ENCODE results near the gene FOSL2. TPM values are rescaled to one million over a fixed set of nuclear protein-coding genes. Genes with fewer than 3 reads are reported as not detected.

FOSL2 gene
- total RNA-seq, 1 donor from 2014 or later: 10.4 TPM

DNA sequence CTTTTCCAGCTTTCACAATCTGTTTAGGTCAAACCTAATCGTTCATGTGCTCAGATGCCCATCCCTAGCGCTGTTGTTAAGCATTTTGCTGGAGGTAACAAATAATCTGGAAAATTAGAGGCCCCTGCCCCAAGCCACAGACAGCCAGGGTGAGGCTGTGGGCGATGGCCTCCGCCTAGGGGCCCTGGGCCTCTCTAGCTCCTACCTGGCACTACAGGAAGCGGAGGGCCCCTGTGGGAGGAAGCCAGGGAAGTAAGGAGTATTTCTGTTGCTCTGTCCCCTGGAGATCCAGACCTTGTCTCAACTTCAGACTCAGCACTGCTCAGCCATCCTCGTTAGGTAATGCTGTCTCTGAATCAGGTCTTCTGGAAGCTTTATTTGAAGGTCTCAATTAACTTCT is 12.4 kb upstream of the FOSL2 start:
- H3K27me3 ChIP-seq (ENCODE audit: control insufficient read depth in 3 of 3, insufficient read depth in 3 of 3, low read length in 3 of 3): no peaks in the 10 kb centered on the region
- no peaks in the 10 kb centered on the region for H3K36me3 ChIP-seq (ENCODE audit: control insufficient read depth in 3 of 3, insufficient read depth in 3 of 3, low read length in 3 of 3)
- no peak overlapping the region for H3K4me3 ChIP-seq (ENCODE audit: low read length in 3 of 3)
- H3K9me3 ChIP-seq (ENCODE audit: control insufficient read depth in 3 of 3, low read length in 3 of 3): no peaks in the 10 kb centered on the region
- H3K4me1 ChIP-seq (ENCODE audit: control insufficient read depth in 3 of 3, insufficient read depth in 3 of 3, low read length in 3 of 3): peaks cover 14 to 22% (median 18%) of the 10 kb centered on the region in 3 donors
- H3K27ac ChIP-seq (ENCODE audit: low read depth, low read length): no peak overlapping the region
- no peak overlapping the region for H3K9ac ChIP-seq (ENCODE audit: low read depth in 1 of 3, low read length in 3 of 3)

DNA sequence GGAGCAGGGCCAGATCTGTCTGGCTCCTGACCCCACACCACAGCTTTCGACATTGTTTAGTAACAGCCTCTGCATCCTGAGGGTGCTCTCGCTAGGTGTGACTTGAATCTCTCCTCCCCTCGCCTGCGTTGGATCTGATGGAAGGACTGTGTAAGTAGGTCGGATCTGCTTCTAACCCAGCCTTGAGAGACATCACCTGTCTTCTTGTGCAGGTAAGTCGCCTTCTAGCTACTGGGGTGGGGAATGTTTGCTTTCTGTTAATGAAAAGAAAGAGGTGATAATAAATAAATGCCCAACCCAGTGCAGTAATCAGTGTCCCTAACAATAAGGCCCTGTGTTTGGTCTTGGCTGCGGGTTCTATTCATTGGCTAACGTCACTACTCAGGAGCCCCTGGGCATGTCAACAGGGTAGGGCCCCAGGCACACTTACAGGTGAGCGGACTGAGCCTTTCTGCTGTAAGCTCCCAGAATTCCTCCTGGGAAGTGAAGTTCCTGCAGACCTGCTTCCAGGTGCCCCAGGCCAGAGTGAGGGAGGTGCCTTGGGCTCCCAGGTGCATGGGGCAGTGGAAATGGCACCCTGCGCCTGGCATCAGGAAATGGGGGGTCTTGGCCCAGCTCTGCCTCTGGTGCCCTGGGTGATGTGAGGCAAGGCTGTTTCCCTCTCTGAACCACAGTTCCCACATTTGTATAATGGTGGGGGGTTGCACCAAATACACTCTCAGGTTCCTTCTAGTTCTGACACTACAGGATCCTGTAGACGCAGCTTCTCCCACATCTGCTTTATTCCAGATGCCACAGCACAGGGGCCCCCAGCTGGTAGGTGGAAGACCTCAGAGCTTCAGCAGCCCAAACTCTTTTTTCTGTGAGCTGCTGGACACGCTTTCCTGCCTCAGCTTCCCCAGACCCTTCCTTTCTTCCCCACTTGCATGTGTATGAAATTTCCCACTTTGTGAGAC is 11.2 kb upstream of the FOSL2 start:
- peaks cover 14 to 22% (median 18%) of the 10 kb centered on the region in 3 donors for H3K4me1 ChIP-seq (ENCODE audit: control insufficient read depth in 3 of 3, insufficient read depth in 3 of 3, low read length in 3 of 3)
- H3K27me3 ChIP-seq (ENCODE audit: control insufficient read depth in 3 of 3, insufficient read depth in 3 of 3, low read length in 3 of 3): no peaks in the 10 kb centered on the region
- no peak overlapping the region for H3K9ac ChIP-seq (ENCODE audit: low read depth in 1 of 3, low read length in 3 of 3)
- H3K4me3 ChIP-seq (ENCODE audit: low read length in 3 of 3): no peak overlapping the region
- no peaks in the 10 kb centered on the region for H3K9me3 ChIP-seq (ENCODE audit: control insufficient read depth in 3 of 3, low read length in 3 of 3)
- H3K27ac ChIP-seq (ENCODE audit: low read depth, low read length): no peak overlapping the region
- H3K36me3 ChIP-seq (ENCODE audit: control insufficient read depth in 3 of 3, insufficient read depth in 3 of 3, low read length in 3 of 3): no peaks in the 10 kb centered on the region

DNA sequence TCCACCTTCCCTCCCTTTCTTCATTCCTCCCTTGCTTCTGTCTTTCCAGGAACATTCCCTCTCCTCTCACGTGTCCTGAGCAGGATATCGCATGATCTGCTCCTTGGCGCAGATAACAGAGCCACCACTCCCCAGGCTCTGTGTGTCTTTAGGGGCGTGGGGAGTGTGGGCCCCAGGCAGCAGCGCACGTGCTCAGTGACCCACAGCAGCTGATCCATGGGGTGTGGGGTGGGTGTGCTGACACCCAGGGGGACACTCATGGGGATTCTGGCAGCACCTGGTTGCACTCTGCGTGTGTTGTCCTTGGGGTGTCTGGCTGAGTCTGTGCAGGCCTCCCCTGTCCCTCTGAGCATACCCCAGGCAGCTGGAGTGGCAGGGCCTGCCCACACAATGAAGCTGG is 9.9 kb upstream of the FOSL2 start:
- H3K4me1 ChIP-seq (ENCODE audit: control insufficient read depth in 3 of 3, insufficient read depth in 3 of 3, low read length in 3 of 3): peaks cover 13 to 17% (median 17%) of the 10 kb centered on the region in 3 donors
- no peak overlapping the region for H3K9ac ChIP-seq (ENCODE audit: low read depth in 1 of 3, low read length in 3 of 3)
- no peak overlapping the region for H3K4me3 ChIP-seq (ENCODE audit: low read length in 3 of 3)
- H3K27me3 ChIP-seq (ENCODE audit: control insufficient read depth in 3 of 3, insufficient read depth in 3 of 3, low read length in 3 of 3): no peaks in the 10 kb centered on the region
- no peak overlapping the region for H3K27ac ChIP-seq (ENCODE audit: low read depth, low read length)
- H3K9me3 ChIP-seq (ENCODE audit: control insufficient read depth in 3 of 3, low read length in 3 of 3): no peaks in the 10 kb centered on the region
- no peaks in the 10 kb centered on the region for H3K36me3 ChIP-seq (ENCODE audit: control insufficient read depth in 3 of 3, insufficient read depth in 3 of 3, low read length in 3 of 3)

DNA sequence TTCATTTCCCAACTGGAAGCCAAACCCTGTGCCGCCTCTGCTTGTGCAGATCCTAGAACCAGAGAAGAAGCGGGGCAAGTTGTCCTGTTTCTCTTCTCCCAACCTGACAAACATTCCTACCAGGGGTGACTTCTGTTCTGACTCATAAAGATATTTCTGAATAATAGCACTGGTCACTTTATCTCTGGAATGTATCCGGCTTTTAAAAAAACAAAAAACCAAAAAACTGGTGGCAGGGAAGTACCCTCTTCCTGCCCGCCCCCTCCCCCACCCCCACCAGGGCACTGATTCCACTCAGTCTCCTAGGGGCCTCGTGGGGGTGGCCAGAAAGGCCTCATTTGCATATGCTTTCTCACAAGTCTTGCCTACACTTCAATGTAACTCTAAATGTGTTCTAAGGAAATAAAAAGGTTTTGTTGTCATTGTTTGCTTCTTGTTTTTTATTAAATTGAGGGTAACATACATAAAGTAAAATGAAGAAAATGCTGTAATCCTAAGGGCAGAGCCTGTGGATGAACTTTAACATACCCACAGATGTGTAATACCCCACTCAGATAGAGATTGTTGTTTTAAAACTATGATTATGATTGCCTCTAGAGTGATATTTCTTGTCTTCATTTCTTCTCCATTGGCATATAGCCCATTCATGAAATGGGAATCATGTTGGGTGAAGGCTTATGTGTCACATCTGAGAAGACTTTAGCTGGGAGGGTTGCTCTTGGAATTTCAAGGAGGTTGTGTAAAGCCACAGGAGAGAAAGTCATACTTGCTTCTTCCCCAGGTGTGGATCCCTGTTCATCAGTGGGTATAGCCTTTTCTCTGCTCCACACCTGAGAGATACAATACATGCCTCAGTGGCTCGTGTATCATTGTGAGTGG is 5.3 kb upstream of the FOSL2 start:
- Histone ChIP-seq H3K9ac (ENCODE audit: low read depth in 1 of 3, low read length in 3 of 3) (no peak overlapping the region), H3K4me1 (ENCODE audit: control insufficient read depth in 3 of 3, insufficient read depth in 3 of 3, low read length in 3 of 3) (peaks cover 11 to 20% (median 15%) of the 10 kb centered on the region in 3 donors), H3K27me3 (ENCODE audit: control insufficient read depth in 3 of 3, insufficient read depth in 3 of 3, low read length in 3 of 3) (no peaks in the 10 kb centered on the region), H3K4me3 (ENCODE audit: low read length in 3 of 3) (no peak overlapping the region), H3K27ac (ENCODE audit: low read depth, low read length) (no peak overlapping the region), H3K36me3 (ENCODE audit: control insufficient read depth in 3 of 3, insufficient read depth in 3 of 3, low read length in 3 of 3) (no peaks in the 10 kb centered on the region), H3K9me3 (ENCODE audit: control insufficient read depth in 3 of 3, low read length in 3 of 3) (no peaks in the 10 kb centered on the region)

DNA sequence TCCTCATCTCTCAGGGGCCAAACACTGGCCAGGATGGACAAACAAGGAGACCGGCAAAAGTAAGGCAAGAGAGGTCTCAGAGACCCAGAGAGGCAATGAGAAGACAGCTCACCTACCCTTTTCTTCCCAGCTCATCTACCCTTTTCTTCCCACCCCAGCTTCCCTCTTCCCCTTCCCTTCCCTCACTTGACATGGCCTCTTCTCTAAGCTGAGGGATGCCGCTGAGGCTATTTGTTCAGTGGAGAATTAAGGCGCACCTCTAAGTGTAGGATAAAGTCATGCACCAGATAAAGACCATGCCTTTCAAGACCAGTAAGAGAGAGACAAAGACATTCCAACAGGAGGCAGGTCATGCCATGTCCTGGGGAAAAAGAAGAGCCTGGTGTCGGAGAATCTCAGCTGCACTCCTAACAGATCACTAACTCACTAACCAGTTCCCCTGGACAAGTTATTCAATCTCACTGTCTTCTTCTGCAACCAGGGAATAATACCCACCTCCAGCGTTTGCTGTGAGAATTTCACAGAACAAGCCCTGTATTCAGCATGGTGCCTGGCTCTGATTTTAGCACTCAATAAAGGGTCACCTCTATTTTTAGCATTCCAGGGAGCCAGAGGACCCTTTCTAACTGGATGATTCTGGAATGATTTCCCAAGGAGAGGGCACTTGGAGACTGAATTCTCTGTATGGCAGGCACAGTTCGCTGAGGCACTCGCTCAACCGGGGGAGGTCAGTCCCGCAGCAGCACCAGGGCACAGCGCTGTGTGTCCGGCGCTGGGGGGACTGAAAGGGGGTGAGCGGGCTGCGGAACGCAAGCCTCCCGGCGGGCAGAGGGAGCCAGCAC is 3.0 kb upstream of the FOSL2 start:
- H3K27ac ChIP-seq (ENCODE audit: low read depth, low read length): peak overlapping the region; percentile 99
- H3K4me3 ChIP-seq (ENCODE audit: low read length in 3 of 3): peak overlapping the region; percentile 68 to 79 (median 77)
- no peaks in the 10 kb centered on the region for H3K36me3 ChIP-seq (ENCODE audit: control insufficient read depth in 3 of 3, insufficient read depth in 3 of 3, low read length in 3 of 3)
- no peaks in the 10 kb centered on the region for H3K9me3 ChIP-seq (ENCODE audit: control insufficient read depth in 3 of 3, low read length in 3 of 3)
- H3K9ac ChIP-seq (ENCODE audit: low read depth in 1 of 3, low read length in 3 of 3): peak overlapping the region; percentile 69 to 98 (median 95)
- peaks cover 11 to 20% (median 17%) of the 10 kb centered on the region in 3 donors for H3K4me1 ChIP-seq (ENCODE audit: control insufficient read depth in 3 of 3, insufficient read depth in 3 of 3, low read length in 3 of 3)
- H3K27me3 ChIP-seq (ENCODE audit: control insufficient read depth in 3 of 3, insufficient read depth in 3 of 3, low read length in 3 of 3): no peaks in the 10 kb centered on the region

DNA sequence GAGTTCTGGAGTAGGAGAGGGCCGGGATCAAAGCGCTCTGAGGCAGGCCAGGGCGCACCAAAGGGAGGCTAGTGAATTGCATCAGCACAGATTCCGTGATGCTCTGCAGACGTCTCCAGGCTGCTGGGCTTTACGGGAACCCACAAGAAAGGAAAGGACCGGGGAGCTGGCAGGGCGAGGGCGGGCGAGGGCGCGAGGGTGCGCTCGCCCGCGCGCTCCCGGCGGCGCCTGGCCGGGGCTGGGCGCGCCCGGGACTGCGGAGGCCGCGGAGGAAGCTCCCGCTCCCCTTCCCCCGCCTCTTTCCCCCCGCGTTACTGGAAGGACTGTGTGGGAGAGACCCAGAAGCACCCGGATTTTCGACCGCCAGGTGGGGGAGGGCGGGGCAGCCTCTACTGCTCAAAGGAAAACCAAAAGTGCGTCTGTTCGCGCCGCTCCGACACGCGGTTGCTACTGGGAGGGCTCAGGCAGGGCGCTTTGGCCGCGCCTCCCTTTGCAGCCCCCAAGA is 2.4 kb upstream of the FOSL2 start:
- peak overlapping the region; percentile 99 for H3K27ac ChIP-seq (ENCODE audit: low read depth, low read length)
- H3K4me1 ChIP-seq (ENCODE audit: control insufficient read depth in 3 of 3, insufficient read depth in 3 of 3, low read length in 3 of 3): peaks cover 15 to 21% (median 20%) of the 10 kb centered on the region in 3 donors
- no peaks in the 10 kb centered on the region for H3K36me3 ChIP-seq (ENCODE audit: control insufficient read depth in 3 of 3, insufficient read depth in 3 of 3, low read length in 3 of 3)
- H3K9me3 ChIP-seq (ENCODE audit: control insufficient read depth in 3 of 3, low read length in 3 of 3): no peaks in the 10 kb centered on the region
- peak overlapping the region; percentile 77 to 86 (median 79) for H3K4me3 ChIP-seq (ENCODE audit: low read length in 3 of 3)
- peak overlapping the region; percentile 89 to 98 (median 95) for H3K9ac ChIP-seq (ENCODE audit: low read depth in 1 of 3, low read length in 3 of 3)
- H3K27me3 ChIP-seq (ENCODE audit: control insufficient read depth in 3 of 3, insufficient read depth in 3 of 3, low read length in 3 of 3): no peaks in the 10 kb centered on the region

DNA sequence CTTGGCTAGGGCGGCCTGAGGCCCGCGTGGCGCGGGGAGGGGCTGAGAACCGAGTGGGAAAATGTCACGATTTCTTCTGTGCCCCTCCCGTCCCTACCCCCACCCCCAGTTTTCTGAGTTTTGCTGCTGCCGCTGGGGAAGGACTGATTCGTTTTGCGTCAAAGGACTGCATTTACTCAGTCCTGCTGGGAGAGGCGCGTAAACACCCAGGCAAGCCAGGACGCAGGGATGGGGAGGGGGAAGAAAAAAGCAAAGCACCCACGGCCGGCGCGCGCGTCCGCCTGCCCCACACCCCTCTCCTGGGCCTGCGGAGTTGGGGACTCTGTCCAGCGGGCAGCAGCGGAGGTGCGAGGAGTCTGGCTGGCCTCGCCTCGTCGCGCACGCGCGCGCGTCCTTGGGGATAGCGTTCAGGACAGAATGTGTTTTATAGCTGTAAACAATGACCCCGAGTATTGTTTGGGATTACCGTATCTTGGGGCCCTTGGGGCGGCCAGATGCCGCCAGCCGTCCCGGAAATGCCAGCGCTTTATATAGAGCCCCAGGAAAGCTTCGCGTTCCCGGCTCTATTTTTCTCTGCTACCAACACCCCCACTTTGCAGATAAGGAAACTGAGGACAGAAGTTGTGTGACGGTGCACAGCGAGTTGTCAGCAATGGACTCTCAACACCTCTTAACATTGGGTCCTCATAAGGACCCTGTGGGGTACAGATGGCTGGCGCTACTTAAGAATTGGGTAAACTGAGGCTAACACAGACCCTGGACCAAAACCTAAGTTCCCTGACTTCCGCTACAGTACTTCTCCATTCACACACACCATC is 1.7 kb upstream of the FOSL2 start:
- Histone ChIP-seq H3K27ac (ENCODE audit: low read depth, low read length) (peak overlapping the region; percentile 99), H3K9ac (ENCODE audit: low read depth in 1 of 3, low read length in 3 of 3) (peak overlapping the region; percentile 89 to 98 (median 95)), H3K36me3 (ENCODE audit: control insufficient read depth in 3 of 3, insufficient read depth in 3 of 3, low read length in 3 of 3) (no peaks in the 10 kb centered on the region), H3K9me3 (ENCODE audit: control insufficient read depth in 3 of 3, low read length in 3 of 3) (no peaks in the 10 kb centered on the region), H3K4me3 (ENCODE audit: low read length in 3 of 3) (peak overlapping the region; percentile 77 to 86 (median 79)), H3K4me1 (ENCODE audit: control insufficient read depth in 3 of 3, insufficient read depth in 3 of 3, low read length in 3 of 3) (peaks cover 20 to 26% (median 23%) of the 10 kb centered on the region in 3 donors), H3K27me3 (ENCODE audit: control insufficient read depth in 3 of 3, insufficient read depth in 3 of 3, low read length in 3 of 3) (no peaks in the 10 kb centered on the region)

DNA sequence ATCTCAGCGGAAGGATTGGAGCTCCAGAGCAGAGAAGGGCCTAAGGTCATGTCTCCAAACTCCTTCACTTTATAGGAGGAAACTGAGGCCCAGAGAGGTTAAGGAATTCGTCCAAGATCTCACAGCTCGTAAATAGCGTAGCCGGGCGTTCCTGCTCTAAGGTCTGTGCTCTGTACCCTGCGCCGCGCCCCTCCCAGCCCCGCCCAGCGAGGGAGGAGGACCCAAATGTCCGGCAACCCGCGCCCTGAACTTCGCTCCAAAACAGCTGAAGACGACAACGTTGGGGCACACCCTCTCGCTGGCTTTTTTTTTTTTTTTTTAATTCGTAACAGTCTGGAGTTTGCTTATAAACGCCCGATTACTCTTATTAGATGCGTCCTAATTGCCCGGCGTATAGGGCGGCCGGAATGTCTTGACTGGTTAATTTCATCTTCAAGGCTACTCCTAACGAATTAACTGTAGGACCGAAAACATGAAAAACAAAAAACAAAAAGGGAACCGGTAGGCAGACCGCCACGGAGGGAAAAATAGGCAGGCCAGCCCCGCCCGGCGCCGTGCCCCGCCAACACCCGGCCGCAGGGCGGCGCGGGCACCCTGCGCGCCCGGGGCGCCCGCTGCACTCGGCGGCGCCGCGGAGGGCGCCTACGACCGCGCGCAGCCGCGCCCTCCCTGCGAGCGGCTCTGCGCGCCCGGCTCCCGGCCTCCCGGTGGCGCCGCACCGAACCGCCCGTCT is 928 bp upstream of the FOSL2 start:
- H3K9ac ChIP-seq (ENCODE audit: low read depth in 1 of 3, low read length in 3 of 3): peak overlapping the region; percentile 95 to 98 (median 98)
- no peaks in the 10 kb centered on the region for H3K27me3 ChIP-seq (ENCODE audit: control insufficient read depth in 3 of 3, insufficient read depth in 3 of 3, low read length in 3 of 3)
- peak overlapping the region; percentile 77 to 86 (median 79) for H3K4me3 ChIP-seq (ENCODE audit: low read length in 3 of 3)
- H3K4me1 ChIP-seq (ENCODE audit: control insufficient read depth in 3 of 3, insufficient read depth in 3 of 3, low read length in 3 of 3): peaks cover 26 to 30% (median 29%) of the 10 kb centered on the region in 3 donors
- H3K9me3 ChIP-seq (ENCODE audit: control insufficient read depth in 3 of 3, low read length in 3 of 3): no peaks in the 10 kb centered on the region
- H3K36me3 ChIP-seq (ENCODE audit: control insufficient read depth in 3 of 3, insufficient read depth in 3 of 3, low read length in 3 of 3): no peaks in the 10 kb centered on the region
- peak overlapping the region; percentile 99 for H3K27ac ChIP-seq (ENCODE audit: low read depth, low read length)
